Measurements from ENCODE around the gene SETD1B.

The SETD1B gene

DNA sequence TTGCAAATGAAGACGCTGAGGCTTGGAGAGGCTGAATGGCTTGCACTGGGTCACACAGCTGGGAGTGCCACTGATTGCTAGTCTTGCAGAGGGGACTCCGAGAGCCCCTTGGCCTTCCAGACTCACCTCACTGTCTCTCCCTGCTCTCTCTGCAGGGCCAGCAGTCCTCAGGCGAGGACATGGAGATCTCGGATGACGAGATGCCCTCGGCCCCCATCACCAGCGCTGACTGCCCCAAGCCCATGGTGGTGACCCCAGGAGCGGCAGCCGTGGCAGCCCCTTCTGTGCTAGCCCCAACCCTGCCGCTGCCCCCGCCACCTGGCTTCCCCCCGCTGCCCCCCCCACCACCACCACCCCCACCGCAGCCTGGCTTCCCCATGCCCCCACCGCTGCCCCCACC, 10.1 kb downstream of the SETD1B start:
- Histone ChIP-seq H3K4me3 (ENCODE audit: low read length) (no peak overlapping the region), H3K9me3 (replicated peaks; ENCODE audit: insufficient read depth, low read length) (no peaks in the 10 kb centered on the region), H3K9ac (ENCODE audit: low read length) (no peak overlapping the region), H3F3A (ENCODE audit: insufficient read depth, low read length) (no peaks in the 10 kb centered on the region), H3K4me2 (ENCODE audit: low read depth, low read length) (no peak overlapping the region), H3K36me3 (replicated peaks; ENCODE audit: insufficient read depth, low read length) (no peaks in the 10 kb centered on the region), H3K4me1 (ENCODE audit: low read length) (no peaks in the 10 kb centered on the region), H3K27me3 (replicated peaks; ENCODE audit: insufficient read depth, low read length) (no peaks in the 10 kb centered on the region), H3K9me2 (replicated peaks; ENCODE audit: insufficient read depth, low read length) (no peaks in the 10 kb centered on the region), H3K27ac (ENCODE audit: low read length) (no peak overlapping the region), H2AFZ (ENCODE audit: low read length) (no peak overlapping the region), H3K79me2 (ENCODE audit: low read length) (peaks cover 39% of the 10 kb centered on the region), H4K20me1 (ENCODE audit: insufficient read depth, low read length) (peaks cover 4% of the 10 kb centered on the region; the same call in 1 of the 2 replicates)
- DNase-seq, result no peak
- TF ChIP-seq EZH2 (optimal IDR thresholded peaks at IDR 0.05; ENCODE audit: low read depth, low read length), result no peak
- TF ChIP-seq, protein P1, sequence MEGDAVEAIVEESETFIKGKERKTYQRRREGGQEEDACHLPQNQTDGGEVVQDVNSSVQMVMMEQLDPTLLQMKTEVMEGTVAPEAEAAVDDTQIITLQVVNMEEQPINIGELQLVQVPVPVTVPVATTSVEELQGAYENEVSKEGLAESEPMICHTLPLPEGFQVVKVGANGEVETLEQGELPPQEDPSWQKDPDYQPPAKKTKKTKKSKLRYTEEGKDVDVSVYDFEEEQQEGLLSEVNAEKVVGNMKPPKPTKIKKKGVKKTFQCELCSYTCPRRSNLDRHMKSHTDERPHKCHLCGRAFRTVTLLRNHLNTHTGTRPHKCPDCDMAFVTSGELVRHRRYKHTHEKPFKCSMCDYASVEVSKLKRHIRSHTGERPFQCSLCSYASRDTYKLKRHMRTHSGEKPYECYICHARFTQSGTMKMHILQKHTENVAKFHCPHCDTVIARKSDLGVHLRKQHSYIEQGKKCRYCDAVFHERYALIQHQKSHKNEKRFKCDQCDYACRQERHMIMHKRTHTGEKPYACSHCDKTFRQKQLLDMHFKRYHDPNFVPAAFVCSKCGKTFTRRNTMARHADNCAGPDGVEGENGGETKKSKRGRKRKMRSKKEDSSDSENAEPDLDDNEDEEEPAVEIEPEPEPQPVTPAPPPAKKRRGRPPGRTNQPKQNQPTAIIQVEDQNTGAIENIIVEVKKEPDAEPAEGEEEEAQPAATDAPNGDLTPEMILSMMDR (IDR thresholded peaks at IDR 0.05; ENCODE audit: low read length), result no peak
- no peak for TF ChIP-seq EZH2phosphoT487 (IDR thresholded peaks at IDR 0.05; ENCODE audit: low read length)

- no peak overlapping the region for H3K4me2 ChIP-seq (ENCODE audit: low read depth, low read length)
- TF ChIP-seq EZH2phosphoT487 (IDR thresholded peaks at IDR 0.05; ENCODE audit: low read length) (no peak), EZH2 (optimal IDR thresholded peaks at IDR 0.05; ENCODE audit: low read depth, low read length) (no peak)
- TF ChIP-seq, protein P1 (IDR thresholded peaks at IDR 0.05; ENCODE audit: low read length), result no peak
- no peaks in the 10 kb centered on the region for H3K27me3 ChIP-seq (replicated peaks; ENCODE audit: insufficient read depth, low read length)
These were observed 10.8 kb downstream of the SETD1B start for GRCh38 chr12:121814429-121815119.

DNA sequence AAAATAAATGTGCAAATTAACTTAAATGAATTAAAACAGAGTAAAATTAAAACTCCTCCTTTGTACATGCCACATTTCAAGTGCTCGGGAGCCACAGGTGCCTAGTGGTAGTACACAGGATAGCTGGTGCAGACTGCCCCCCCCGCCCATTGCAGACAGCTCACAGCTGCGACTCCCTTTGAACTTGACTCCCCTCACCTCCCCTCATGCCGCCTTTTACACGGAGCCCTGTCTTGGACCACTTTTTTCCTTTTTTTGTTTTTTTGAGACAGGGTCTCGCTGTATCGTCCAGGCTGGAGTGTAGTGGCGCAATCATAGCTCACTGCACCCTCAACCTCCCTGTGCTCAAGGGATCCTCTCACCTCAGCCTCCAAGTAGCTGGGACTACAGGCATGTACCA, 11.5 kb downstream of the SETD1B start:
- DNase-seq, result no peak
- Histone ChIP-seq H3K79me2 (ENCODE audit: low read length) (peaks cover 36% of the 10 kb centered on the region), H3F3A (ENCODE audit: insufficient read depth, low read length) (no peaks in the 10 kb centered on the region), H3K27me3 (replicated peaks; ENCODE audit: insufficient read depth, low read length) (no peaks in the 10 kb centered on the region), H3K4me2 (ENCODE audit: low read depth, low read length) (no peak overlapping the region), H3K27ac (ENCODE audit: low read length) (no peak overlapping the region), H3K9me2 (replicated peaks; ENCODE audit: insufficient read depth, low read length) (no peaks in the 10 kb centered on the region), H3K9ac (ENCODE audit: low read length) (no peak overlapping the region), H4K20me1 (ENCODE audit: insufficient read depth, low read length) (peaks cover 4% of the 10 kb centered on the region; the same call in 1 of the 2 replicates), H3K4me1 (ENCODE audit: low read length) (no peaks in the 10 kb centered on the region), H2AFZ (ENCODE audit: low read length) (no peak overlapping the region), H3K9me3 (replicated peaks; ENCODE audit: insufficient read depth, low read length) (no peaks in the 10 kb centered on the region), H3K4me3 (ENCODE audit: low read length) (no peak overlapping the region), H3K36me3 (replicated peaks; ENCODE audit: insufficient read depth, low read length) (no peaks in the 10 kb centered on the region)
- TF ChIP-seq EZH2 (optimal IDR thresholded peaks at IDR 0.05; ENCODE audit: low read depth, low read length) (no peak), EZH2phosphoT487 (IDR thresholded peaks at IDR 0.05; ENCODE audit: low read length) (no peak)
- TF ChIP-seq, protein P1 (IDR thresholded peaks at IDR 0.05; ENCODE audit: low read length), result no peak

More at GRCh38 chr12:121814429-121815119, 10.8 kb downstream of the SETD1B start:
- DNase-seq, result no peak
- H3K4me3 ChIP-seq (ENCODE audit: low read length), result no peak overlapping the region
- no peak overlapping the region for H3K27ac ChIP-seq (ENCODE audit: low read length)
- H3K9me3 ChIP-seq (replicated peaks; ENCODE audit: insufficient read depth, low read length), result no peaks in the 10 kb centered on the region
- no peaks in the 10 kb centered on the region for H3K36me3 ChIP-seq (replicated peaks; ENCODE audit: insufficient read depth, low read length)
- H3K79me2 ChIP-seq (ENCODE audit: low read length), result peaks cover 36% of the 10 kb centered on the region
- H3K9ac ChIP-seq (ENCODE audit: low read length), result no peak overlapping the region
- H2AFZ ChIP-seq (ENCODE audit: low read length), result no peak overlapping the region
- H3K9me2 ChIP-seq (replicated peaks; ENCODE audit: insufficient read depth, low read length), result no peaks in the 10 kb centered on the region
- peaks cover 4% of the 10 kb centered on the region; the same call in 1 of the 2 replicates for H4K20me1 ChIP-seq (ENCODE audit: insufficient read depth, low read length)
- H3K4me1 ChIP-seq (ENCODE audit: low read length), result no peaks in the 10 kb centered on the region
- no peaks in the 10 kb centered on the region for H3F3A ChIP-seq (ENCODE audit: insufficient read depth, low read length)
